Upper lobe of right lung (tissue), 1 donor: Measurements from ENCODE around the gene UQCRC2. TPM values are rescaled to one million over a fixed set of nuclear protein-coding genes. Genes with fewer than 3 reads are reported as not detected.

Experiments
- ATAC-seq: fragments of 200-7000 bp; cut with Tn5 transposase; one replicate; pipeline ENCODE4 v1.9.1; 2020; ENCODE audit warnings: mild to moderate bottlenecking, moderate library complexity
- DNase-seq: peaks from one replicate; pipeline ENCODE4 v3.0.0-alpha.2; 2020
- H3K27ac ChIP-seq: fragments of 200-600 bp; one replicate; pipeline ENCODE4 v1.8.0; 2022
- H3K27me3 ChIP-seq: fragments of 200-600 bp; one replicate; pipeline ENCODE4 v1.8.0; 2022; ENCODE audit warnings: mild to moderate bottlenecking
- H3K36me3 ChIP-seq: fragments of 200-600 bp; one replicate; pipeline ENCODE4 v1.8.0; 2022
- H3K4me1 ChIP-seq: fragments of 200-600 bp; one replicate; pipeline ENCODE4 v1.8.0; 2022
- H3K4me3 ChIP-seq: fragments of 200-600 bp; one replicate; pipeline ENCODE4 v1.8.0; 2022; ENCODE audit warnings: mild to moderate bottlenecking
- H3K9me3 ChIP-seq: fragments of 200-600 bp; one replicate; pipeline ENCODE4 v1.8.0; 2022
- intact Hi-C: fragments of 100-400 bp; cut with DNase I; formaldehyde crosslinking; loops from one replicate; pipeline ENCODE4 v1.11.0; 2022
- total RNA-seq: library from RNA; stranded (reverse); fragmentation: NEBNext Ultra II Directional; extraction: Animal tissue kit (Norgen Biotek cat#: 25700); gene quantifications from one replicate; pipeline ENCODE4 v1.2.1, GENCODE V29; 2021
- TF ChIP-seq, protein P1 (sequence below): fragments of 200-600 bp; IDR thresholded peaks from one replicate; pipeline ENCODE4 v1.8.0; 2022; ENCODE audit warnings: antibody characterized with exemption
- donor health status: DM: no; HTN: yes; CAD: no; lungs with severe emphysema.

Gene UQCRC2
- total RNA-seq, 1 donor from 2014 or later = 161 TPM

DNA sequence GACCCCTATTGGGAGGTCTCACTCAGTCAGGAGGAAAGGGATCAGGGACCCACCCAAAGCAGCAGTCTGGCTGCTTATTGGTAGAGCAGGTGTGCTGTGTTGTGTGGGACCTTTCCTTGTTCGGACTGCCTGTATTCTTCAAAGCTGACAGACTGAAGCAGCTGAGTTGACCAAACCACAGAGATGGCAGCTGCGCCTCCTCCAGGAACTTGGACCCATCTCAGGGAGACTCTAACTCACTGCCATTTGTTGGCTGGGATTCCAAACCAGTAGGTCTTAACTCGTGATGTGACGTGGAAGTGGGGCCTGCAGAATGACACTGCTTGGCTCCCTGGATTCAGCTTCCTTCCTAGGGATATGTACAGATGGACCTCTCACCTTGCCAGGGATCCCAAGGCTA lies 9.6 kb upstream of the UQCRC2 start:
- Histone ChIP-seq H3K4me1 (no peaks in the 10 kb centered on the region), H3K36me3 (no peaks in the 10 kb centered on the region), H3K9me3 (no peaks in the 10 kb centered on the region), H3K27ac (no peak overlapping the region), H3K27me3 (no peaks in the 10 kb centered on the region), H3K4me3 (no peak overlapping the region)
- TF ChIP-seq, protein P1, sequence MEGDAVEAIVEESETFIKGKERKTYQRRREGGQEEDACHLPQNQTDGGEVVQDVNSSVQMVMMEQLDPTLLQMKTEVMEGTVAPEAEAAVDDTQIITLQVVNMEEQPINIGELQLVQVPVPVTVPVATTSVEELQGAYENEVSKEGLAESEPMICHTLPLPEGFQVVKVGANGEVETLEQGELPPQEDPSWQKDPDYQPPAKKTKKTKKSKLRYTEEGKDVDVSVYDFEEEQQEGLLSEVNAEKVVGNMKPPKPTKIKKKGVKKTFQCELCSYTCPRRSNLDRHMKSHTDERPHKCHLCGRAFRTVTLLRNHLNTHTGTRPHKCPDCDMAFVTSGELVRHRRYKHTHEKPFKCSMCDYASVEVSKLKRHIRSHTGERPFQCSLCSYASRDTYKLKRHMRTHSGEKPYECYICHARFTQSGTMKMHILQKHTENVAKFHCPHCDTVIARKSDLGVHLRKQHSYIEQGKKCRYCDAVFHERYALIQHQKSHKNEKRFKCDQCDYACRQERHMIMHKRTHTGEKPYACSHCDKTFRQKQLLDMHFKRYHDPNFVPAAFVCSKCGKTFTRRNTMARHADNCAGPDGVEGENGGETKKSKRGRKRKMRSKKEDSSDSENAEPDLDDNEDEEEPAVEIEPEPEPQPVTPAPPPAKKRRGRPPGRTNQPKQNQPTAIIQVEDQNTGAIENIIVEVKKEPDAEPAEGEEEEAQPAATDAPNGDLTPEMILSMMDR = no peak
- no peak for DNase-seq
- ATAC-seq = no peak
- intact Hi-C loops = no loop called here

DNA sequence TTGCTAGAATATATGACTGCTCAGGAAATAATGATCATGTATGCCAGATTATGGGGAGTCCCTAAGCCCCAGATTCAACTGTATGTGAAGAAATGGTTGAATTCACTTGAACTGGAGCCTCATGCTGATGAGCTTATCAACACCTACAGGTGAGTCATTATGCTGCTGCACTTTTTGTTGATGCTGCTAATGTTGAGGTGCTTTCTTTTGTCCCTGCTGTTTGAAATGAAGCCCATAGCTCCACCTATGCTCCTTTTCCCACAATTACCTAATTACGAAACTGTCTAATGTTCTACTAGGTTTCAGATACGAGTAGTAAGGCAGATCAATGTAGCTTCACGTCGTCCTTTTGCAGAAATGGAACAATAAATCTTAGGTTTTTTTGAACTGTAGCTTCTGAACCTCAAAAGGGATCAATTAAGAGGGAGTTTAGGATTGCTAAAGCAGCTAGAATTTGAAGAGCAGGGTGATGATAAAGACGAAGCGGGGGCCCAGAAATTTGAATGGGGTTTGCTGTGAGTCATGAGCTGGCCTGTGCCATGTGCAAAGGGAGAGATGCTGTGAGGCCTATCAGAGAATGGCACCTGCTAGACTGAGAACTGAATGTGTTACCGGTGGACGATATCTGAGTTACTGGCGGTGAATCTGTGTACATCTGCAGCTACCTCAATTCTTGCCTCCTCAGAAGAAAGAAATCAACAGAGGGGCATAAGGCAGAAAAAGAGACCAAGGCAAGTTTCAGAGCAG lies 6.1 kb upstream of the UQCRC2 start:
- intact Hi-C loops = no loop called here
- DNase-seq = no peak
- H3K4me1 ChIP-seq = peaks cover 15% of the 10 kb centered on the region

DNA sequence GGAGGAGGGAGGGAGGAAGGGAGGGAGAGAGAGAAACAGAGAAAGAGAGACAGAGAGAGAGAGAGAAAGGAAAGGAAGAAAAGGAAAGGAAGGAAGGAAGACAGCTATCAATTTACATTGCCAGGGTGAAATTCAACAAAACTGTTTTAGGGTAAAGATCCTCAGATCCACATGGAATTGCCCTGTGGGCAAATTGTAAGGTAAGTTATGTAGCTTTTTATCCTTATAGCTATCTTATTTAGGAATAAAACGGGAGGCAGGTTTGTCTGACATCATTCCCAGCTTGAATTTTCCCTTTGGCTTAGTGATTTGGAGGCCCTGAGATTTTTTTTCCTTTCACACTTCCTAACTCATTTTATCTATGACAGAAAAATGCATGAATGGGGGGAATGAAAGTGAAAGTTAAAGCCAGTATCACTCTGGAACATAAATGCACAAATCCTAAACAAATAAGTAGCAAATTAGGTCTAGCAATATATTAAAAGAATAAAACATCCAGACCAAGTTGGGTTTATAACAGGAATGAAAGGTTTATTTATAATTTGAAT lies 3.4 kb upstream of the UQCRC2 start:
- TF ChIP-seq, protein P1 = no peak
- Histone ChIP-seq H3K4me1 (peaks cover 26% of the 10 kb centered on the region), H3K27me3 (no peaks in the 10 kb centered on the region), H3K9me3 (no peaks in the 10 kb centered on the region), H3K36me3 (no peaks in the 10 kb centered on the region), H3K27ac (no peak overlapping the region), H3K4me3 (no peak overlapping the region)
- intact Hi-C loops = no loop called here
- ATAC-seq (no peak), DNase-seq (no peak)

More for the DNA sequence above, 6.1 kb upstream of the UQCRC2 start:
- no peak for ATAC-seq
- Histone ChIP-seq H3K27me3 (no peaks in the 10 kb centered on the region), H3K27ac (no peak overlapping the region), H3K9me3 (no peaks in the 10 kb centered on the region), H3K4me3 (no peak overlapping the region), H3K36me3 (no peaks in the 10 kb centered on the region)
- TF ChIP-seq, protein P1 = no peak

DNA sequence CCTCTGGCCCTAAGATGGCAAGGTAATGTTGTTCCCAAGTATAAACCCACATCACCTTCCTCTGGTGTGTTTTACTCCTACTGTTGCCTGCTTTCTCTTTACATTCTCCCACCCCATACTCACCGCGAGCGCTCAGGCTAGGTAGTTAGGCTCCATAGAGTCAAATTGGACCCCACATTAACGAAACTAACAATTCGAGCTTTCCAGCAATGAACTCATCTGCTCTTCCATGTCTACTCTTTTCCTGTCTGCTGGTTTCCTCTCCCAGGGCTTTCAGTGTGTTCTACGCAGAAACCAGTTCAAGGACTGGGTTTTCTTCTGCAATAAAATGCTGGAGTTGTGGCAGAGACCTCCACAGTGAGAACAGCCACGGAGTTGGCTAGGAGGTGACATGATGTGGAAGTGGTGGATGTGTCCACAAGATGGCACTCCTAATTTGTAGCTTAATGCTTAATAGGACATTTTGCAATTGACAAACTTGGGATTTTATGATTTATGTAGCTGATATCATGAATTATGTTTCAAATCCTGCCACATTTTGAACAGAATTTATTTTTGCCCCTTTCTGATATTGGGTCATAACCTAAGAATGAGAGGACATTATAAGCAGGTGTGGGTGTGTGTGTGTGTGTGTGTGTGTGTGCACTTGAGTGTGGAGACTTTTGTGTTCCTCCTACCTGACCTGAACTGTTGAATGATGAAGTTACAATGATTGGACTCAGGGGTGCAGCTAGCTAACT lies 2.2 kb upstream of the UQCRC2 start:
- Histone ChIP-seq H3K27me3 (no peaks in the 10 kb centered on the region), H3K4me1 (peaks cover 33% of the 10 kb centered on the region), H3K9me3 (no peaks in the 10 kb centered on the region), H3K4me3 (no peak overlapping the region), H3K27ac (no peak overlapping the region), H3K36me3 (peaks cover under 1% of the 10 kb centered on the region)
- ATAC-seq = no peak
- DNase-seq = no peak
- intact Hi-C loops = no loop called here
- TF ChIP-seq, protein P1 = peak; percentile 49

DNA sequence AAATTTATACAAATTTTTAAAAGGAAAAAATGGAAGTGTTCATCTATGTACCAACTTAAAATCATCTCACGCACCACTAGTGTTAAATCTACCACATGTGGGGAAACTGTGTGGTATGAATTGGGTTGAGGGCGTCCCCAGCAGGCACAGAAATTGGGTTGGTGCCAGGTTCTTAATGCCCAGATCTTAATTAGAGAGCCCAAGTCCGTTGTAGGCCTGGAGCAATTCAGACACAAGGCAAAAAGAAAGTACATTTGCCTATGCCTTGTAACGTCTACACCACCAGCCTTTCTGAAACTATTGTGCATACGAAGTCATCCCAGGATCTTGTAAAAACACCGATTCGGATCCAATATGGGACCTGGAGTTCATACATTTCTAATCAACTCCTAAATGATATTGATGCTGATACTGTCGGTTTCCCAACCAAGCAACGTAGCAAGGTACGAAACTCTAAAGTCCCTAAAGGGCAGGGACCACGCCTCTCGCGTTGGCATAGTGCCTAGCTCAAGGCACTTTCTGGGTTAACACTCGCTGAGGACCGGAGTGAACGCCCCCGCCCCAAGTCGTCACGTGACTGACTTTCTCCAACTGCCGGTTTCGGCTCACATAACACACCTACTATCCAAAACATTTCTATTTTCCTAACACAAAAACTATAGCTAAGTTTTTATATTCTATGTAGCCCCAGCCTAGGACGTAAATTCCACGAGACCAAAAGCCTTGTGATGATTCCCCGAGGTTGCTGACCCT lies 945 bp upstream of the UQCRC2 start:
- TF ChIP-seq, protein P1 = no peak
- Histone ChIP-seq H3K4me1 (peaks cover 33% of the 10 kb centered on the region), H3K36me3 (peaks cover 13% of the 10 kb centered on the region), H3K9me3 (no peaks in the 10 kb centered on the region), H3K4me3 (peak overlapping the region; percentile 93), H3K27me3 (no peaks in the 10 kb centered on the region), H3K27ac (peak overlapping the region; percentile 97)
- intact Hi-C loops = no loop called here
- DNase-seq = peak; percentile 87
- ATAC-seq = peak; percentile 69
